ENCODE results near the gene HOATZ.

Gene HOATZ

DNA sequence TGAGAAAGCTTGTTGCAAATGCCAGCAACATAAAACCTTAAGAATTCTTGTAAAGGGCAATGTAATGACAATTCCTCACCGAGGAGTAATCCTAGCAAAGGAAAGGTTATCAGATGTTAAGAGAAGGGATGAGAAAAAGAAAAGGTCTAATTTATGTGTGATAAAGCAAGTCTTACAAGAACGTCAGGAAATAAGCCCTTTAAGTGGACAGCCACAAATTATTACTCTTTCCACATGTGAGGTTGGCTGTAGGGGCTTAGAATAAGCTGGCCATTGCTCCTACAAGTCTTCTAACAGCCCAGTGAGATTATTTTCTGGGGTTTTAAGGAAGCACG lies 35.3 kb downstream of the HOATZ start:
- H3K4me3 Mint-ChIP-seq = no peak overlapping the region
- H3K4me1 Mint-ChIP-seq (ENCODE audit: low read depth) = no peaks in the 10 kb centered on the region
- no peak for DNase-seq
- peaks cover 21% of the 10 kb centered on the region for H3K27me3 Mint-ChIP-seq
- H3K36me3 Mint-ChIP-seq (ENCODE audit: low read depth) = no peaks in the 10 kb centered on the region
- H3K9me3 Mint-ChIP-seq = no peaks in the 10 kb centered on the region
- H3K27ac Mint-ChIP-seq = no peak overlapping the region

GRCh38 chr11:111550258-111550657 lies 35.7 kb downstream of the HOATZ start:
- H3K27me3 Mint-ChIP-seq = peaks cover 21% of the 10 kb centered on the region
- peaks cover 2% of the 10 kb centered on the region for H3K36me3 Mint-ChIP-seq (ENCODE audit: low read depth)
- H3K4me1 Mint-ChIP-seq (ENCODE audit: low read depth) = no peaks in the 10 kb centered on the region
- no peak overlapping the region for H3K4me3 Mint-ChIP-seq
- no peaks in the 10 kb centered on the region for H3K9me3 Mint-ChIP-seq
- DNase-seq = no peak
- H3K27ac Mint-ChIP-seq = no peak overlapping the region

DNA sequence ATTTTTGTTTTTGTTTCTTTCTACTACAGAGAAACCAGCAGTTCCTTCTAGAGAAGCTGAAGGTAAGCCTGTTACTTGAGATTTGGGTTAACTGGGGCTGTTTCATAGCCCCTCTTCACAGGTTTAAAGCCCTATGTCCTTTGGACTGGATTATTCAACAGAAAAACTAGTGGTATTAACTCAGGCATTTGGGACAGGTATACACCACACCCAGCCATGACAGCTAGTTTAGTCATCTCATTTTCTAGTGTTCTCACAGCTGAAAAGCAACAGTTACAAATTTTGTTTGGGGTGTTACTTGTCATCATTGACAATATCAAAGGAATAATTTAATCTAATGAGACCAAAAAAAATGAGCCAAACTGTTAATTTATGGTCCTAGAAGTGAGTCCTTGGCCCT lies 40.0 kb downstream of the HOATZ start:
- Mint-ChIP-seq H3K36me3 (ENCODE audit: low read depth) (peaks cover 15% of the 10 kb centered on the region), H3K27me3 (peaks cover 12% of the 10 kb centered on the region), H3K27ac (no peak overlapping the region)

DNA sequence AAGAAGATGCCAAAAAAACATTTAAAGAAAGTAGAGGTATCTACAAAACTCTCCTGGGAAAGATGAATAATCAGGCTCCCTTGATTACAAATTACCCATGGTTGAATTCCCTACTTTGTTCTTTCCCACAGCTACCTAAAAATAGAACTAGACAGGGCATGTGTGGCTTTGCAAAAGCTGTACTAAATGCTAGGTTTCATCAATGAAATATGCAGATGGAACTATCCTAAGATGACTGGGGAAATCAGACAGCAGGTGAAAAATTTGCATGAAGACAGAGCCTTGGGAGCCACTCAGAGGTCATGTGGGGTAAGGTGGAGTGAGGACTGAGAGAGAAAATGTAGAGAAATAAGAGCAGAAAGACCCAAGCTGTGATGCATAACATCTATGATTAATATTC lies 40.7 kb downstream of the HOATZ start:
- Mint-ChIP-seq H3K27me3 (peaks cover 9% of the 10 kb centered on the region), H3K9me3 (peaks cover 5% of the 10 kb centered on the region), H3K4me3 (no peak overlapping the region), H3K36me3 (ENCODE audit: low read depth) (peaks cover 15% of the 10 kb centered on the region), H3K27ac (no peak overlapping the region), H3K4me1 (ENCODE audit: low read depth) (no peaks in the 10 kb centered on the region)
- no peak for DNase-seq

More for the DNA sequence above, 40.0 kb downstream of the HOATZ start:
- DNase-seq = no peak
- H3K4me3 Mint-ChIP-seq = no peak overlapping the region
- H3K9me3 Mint-ChIP-seq = peaks cover 5% of the 10 kb centered on the region
- no peaks in the 10 kb centered on the region for H3K4me1 Mint-ChIP-seq (ENCODE audit: low read depth)

- H3K27ac Mint-ChIP-seq = no peak overlapping the region
- no peak for DNase-seq
- peaks cover under 1% of the 10 kb centered on the region for H3K27me3 Mint-ChIP-seq
- H3K4me1 Mint-ChIP-seq (ENCODE audit: low read depth) = no peaks in the 10 kb centered on the region
- no peak overlapping the region for H3K4me3 Mint-ChIP-seq
- H3K36me3 Mint-ChIP-seq (ENCODE audit: low read depth) = peaks cover 15% of the 10 kb centered on the region
- H3K9me3 Mint-ChIP-seq = peaks cover 5% of the 10 kb centered on the region
Measured at GRCh38 chr11:111557425-111558111, 43.0 kb downstream of the HOATZ start.

DNA sequence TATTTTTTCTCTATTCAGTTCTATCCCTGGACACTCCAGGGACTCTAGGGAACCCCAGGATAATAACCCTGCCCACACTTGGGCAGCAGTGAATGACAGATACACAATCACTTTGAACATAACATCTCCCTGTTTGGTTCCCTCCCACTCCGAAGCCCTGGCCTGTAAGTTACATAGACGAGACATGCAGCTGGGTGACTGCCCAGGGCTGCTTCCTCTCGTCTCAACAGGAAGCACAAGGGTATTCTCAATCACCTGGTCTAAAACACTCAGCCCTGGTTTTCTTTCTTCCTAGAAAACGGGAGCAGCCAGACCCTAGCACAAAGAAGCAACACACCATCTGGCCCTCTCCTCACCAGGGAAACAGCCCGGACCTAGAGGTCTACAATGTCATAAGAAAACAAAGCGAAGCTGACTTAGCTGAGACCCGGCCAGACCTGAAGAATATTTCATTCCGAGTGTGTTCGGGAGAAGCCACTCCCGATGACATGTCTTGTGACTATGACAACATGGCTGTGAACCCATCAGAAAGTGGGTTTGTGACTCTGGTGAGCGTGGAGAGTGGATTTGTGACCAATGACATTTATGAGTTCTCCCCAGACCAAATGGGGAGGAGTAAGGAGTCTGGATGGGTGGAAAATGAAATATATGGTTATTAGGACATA lies 45.4 kb downstream of the HOATZ start:
- H3K4me1 Mint-ChIP-seq (ENCODE audit: low read depth) = no peaks in the 10 kb centered on the region
- H3K4me3 Mint-ChIP-seq = no peak overlapping the region
- H3K27me3 Mint-ChIP-seq = peaks cover 4% of the 10 kb centered on the region
- H3K36me3 Mint-ChIP-seq (ENCODE audit: low read depth) = peaks cover 15% of the 10 kb centered on the region
- peaks cover 5% of the 10 kb centered on the region for H3K9me3 Mint-ChIP-seq
- DNase-seq = no peak
- no peak overlapping the region for H3K27ac Mint-ChIP-seq

DNA sequence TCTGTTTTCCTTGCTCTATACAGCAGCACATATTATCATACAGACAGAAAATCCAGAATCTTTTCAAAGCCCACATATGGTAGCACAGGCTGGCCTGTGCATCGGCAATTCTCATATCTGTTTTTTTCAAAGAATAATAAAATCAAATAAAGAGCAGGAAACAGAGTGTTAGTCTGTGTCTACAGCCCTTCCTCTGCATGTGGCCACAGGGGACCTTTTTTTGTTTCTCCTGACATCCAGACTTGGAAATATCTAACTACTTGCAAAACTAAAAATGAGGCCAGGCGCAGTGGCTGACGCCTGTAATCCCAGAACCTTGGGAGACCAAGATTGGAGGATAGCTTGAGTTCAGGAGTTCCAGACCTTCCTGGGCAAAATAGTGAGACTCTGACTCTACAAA lies 46.2 kb downstream of the HOATZ start:
- Mint-ChIP-seq H3K36me3 (ENCODE audit: low read depth) (peaks cover 11% of the 10 kb centered on the region), H3K27me3 (peaks cover 4% of the 10 kb centered on the region), H3K4me3 (no peak overlapping the region), H3K4me1 (ENCODE audit: low read depth) (no peaks in the 10 kb centered on the region), H3K9me3 (peaks cover 5% of the 10 kb centered on the region), H3K27ac (no peak overlapping the region)
- DNase-seq = no peak

GRCh38 chr11:111561306-111561705 lies 46.7 kb downstream of the HOATZ start:
- no peak for DNase-seq
- no peaks in the 10 kb centered on the region for H3K4me1 Mint-ChIP-seq (ENCODE audit: low read depth)
- peaks cover 4% of the 10 kb centered on the region for H3K27me3 Mint-ChIP-seq
- peaks cover 5% of the 10 kb centered on the region for H3K9me3 Mint-ChIP-seq
- H3K4me3 Mint-ChIP-seq = no peak overlapping the region
- no peak overlapping the region for H3K27ac Mint-ChIP-seq
- peaks cover 6% of the 10 kb centered on the region for H3K36me3 Mint-ChIP-seq (ENCODE audit: low read depth)

DNA sequence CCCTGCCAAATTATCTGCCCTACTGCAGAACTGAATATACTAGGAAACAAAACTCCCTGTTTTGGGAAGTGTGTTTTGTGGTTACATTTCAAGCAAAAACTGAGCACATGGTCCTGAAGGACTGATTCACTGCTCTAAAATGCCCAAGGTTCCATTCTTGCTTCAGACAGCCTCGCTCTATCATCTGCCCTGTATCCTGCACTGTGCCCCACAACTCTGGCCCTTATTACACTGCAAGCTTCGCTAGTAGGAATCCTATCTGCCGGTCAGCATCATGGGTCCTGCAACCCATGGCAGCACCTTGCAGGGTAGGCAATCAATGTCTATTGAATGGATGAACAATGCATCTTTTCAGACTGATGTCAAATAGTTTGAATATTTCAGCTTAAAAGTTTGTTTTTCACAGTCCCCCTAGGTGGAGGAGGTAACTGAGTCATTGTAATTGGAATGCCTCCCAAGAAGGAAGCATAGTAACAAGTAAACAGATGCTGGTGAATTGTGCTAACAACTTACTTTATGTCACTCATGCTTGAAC lies 47.3 kb downstream of the HOATZ start:
- Mint-ChIP-seq H3K9me3 (peaks cover 1% of the 10 kb centered on the region), H3K27me3 (peaks cover 4% of the 10 kb centered on the region), H3K36me3 (ENCODE audit: low read depth) (peaks cover 2% of the 10 kb centered on the region), H3K27ac (no peak overlapping the region), H3K4me3 (no peak overlapping the region), H3K4me1 (ENCODE audit: low read depth) (no peaks in the 10 kb centered on the region)
- DNase-seq = no peak

GRCh38 chr11:111562692-111563389 lies 48.3 kb downstream of the HOATZ start:
- Mint-ChIP-seq H3K36me3 (ENCODE audit: low read depth) (no peaks in the 10 kb centered on the region), H3K4me3 (no peak overlapping the region), H3K9me3 (no peaks in the 10 kb centered on the region), H3K27me3 (peaks cover 4% of the 10 kb centered on the region), H3K4me1 (ENCODE audit: low read depth) (no peaks in the 10 kb centered on the region), H3K27ac (no peak overlapping the region)
- no peak for DNase-seq

DNA sequence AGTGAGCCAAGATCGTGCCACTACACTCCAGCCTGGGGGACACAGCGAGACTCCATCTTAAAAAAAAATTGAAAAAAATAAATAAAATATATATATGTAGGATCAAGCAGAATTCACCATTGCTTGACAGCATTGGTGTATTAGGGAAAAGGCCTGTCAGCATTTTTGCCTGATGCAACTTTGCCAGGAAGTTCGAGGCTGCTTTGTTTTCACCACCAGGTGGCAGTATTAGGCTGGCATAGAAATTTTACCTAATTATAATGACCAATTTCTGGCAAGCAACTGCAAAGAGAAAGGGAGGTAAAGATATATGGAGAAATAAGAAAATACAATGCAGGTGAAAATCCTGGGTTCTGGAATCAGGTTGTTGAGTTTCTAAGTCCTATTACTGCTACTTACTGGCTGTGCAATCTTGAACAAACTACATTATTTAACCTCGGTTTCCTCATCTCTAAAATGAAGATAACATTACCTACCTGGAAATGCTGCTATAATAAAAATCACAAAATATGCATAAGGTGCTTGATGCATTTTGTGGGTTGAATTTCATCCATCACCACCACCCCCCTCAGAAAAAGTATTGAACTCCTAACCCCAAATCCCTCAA lies 50.6 kb downstream of the HOATZ start:
- DNase-seq = peak; percentile 63
- H3K27ac Mint-ChIP-seq = no peak overlapping the region
- no peaks in the 10 kb centered on the region for H3K4me1 Mint-ChIP-seq (ENCODE audit: low read depth)
- no peaks in the 10 kb centered on the region for H3K9me3 Mint-ChIP-seq
- no peak overlapping the region for H3K4me3 Mint-ChIP-seq
- H3K36me3 Mint-ChIP-seq (ENCODE audit: low read depth) = no peaks in the 10 kb centered on the region
- H3K27me3 Mint-ChIP-seq = peaks cover 4% of the 10 kb centered on the region

GRCh38 chr11:111566324-111566723 lies 51.7 kb downstream of the HOATZ start:
- H3K27ac Mint-ChIP-seq = no peak overlapping the region
- no peaks in the 10 kb centered on the region for H3K4me1 Mint-ChIP-seq (ENCODE audit: low read depth)
- H3K4me3 Mint-ChIP-seq = no peak overlapping the region
- no peaks in the 10 kb centered on the region for H3K9me3 Mint-ChIP-seq
- no peaks in the 10 kb centered on the region for H3K36me3 Mint-ChIP-seq (ENCODE audit: low read depth)
- no peak for DNase-seq
- peaks cover 5% of the 10 kb centered on the region for H3K27me3 Mint-ChIP-seq

DNA sequence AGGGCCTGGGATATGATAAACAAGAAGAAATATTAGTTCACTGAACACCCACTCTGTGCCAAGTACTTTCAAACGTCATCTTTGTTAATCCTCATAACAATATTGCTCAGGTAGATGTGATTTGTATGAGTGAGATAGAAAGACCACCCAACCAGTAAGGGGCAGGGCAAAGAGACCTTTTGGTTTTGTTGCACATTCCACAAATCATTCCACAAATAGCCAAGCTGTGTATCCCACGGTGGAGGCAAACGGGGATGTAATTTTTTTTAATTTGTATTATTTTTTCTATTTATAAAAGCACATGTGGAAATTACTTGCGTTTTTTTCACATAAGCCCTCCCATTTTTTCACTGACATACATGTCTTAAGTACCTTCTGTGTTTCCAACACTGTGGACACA lies 54.9 kb downstream of the HOATZ start:
- Mint-ChIP-seq H3K9me3 (no peaks in the 10 kb centered on the region), H3K4me1 (ENCODE audit: low read depth) (no peaks in the 10 kb centered on the region), H3K27ac (no peak overlapping the region), H3K36me3 (ENCODE audit: low read depth) (no peaks in the 10 kb centered on the region), H3K4me3 (no peak overlapping the region), H3K27me3 (peaks cover 3% of the 10 kb centered on the region)
- DNase-seq = no peak

- peaks cover 3% of the 10 kb centered on the region for H3K27me3 Mint-ChIP-seq
- no peaks in the 10 kb centered on the region for H3K36me3 Mint-ChIP-seq (ENCODE audit: low read depth)
- H3K4me1 Mint-ChIP-seq (ENCODE audit: low read depth) = no peaks in the 10 kb centered on the region
- H3K9me3 Mint-ChIP-seq = no peaks in the 10 kb centered on the region
- no peak for DNase-seq
- no peak overlapping the region for H3K4me3 Mint-ChIP-seq
- no peak overlapping the region for H3K27ac Mint-ChIP-seq
Measured at GRCh38 chr11:111570796-111571195, 56.2 kb downstream of the HOATZ start.

Data from activated T-cell treated with anti-CD3 and anti-CD28 coated beads, Interleukin-2, amount 50 U/mL, for 24 hours (primary cell).